ENCODE results near the gene VMP1.
"Not testable (repeated sequence)": the region's sequence is repeated elsewhere in the genome, so short reads cannot be mapped to it uniquely, and the experiment has no call there.

The VMP1 gene

DNA sequence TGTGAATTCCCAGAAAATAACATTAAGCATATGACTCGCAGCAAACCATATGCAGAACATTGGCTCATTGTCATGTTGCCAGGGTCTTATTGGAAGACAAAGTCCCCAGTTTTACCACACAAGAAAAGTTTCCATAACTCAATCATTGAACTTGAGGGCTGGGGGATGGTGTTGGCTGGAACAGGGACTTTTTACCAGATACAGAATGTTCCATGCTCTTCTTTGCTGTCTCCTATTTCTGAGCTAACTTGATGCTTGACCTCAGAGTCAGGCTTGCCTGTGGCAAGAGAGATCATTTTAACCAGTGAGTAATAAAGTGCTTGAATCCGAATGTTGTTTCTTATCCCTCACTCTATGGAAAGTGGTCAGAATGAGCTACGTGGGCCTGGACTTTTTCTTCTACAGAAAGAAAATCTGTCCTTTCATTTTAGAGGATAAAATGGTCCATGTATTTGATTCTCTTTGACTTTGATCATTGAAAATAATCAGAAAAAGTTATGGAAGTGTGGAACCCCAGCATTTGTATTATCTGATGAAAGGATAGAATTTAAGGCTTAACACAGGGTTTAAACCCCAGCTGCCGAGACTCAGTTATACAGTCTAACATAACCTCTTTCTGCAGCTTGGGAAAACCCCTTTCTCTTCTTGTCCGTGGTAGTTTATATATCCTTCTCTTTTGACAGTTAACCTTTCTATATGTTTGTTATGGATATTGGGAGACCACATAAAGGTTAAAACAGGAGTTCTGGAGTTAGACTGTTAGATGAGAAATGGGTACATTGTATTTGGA lies 118.3 kb downstream of the VMP1 start:
- H3K27ac ChIP-seq = peak overlapping the region; percentile 9
- H3K9me3 ChIP-seq = no peaks in the 10 kb centered on the region
- no peaks in the 10 kb centered on the region for H3K27me3 ChIP-seq
- TF ChIP-seq, protein P1, sequence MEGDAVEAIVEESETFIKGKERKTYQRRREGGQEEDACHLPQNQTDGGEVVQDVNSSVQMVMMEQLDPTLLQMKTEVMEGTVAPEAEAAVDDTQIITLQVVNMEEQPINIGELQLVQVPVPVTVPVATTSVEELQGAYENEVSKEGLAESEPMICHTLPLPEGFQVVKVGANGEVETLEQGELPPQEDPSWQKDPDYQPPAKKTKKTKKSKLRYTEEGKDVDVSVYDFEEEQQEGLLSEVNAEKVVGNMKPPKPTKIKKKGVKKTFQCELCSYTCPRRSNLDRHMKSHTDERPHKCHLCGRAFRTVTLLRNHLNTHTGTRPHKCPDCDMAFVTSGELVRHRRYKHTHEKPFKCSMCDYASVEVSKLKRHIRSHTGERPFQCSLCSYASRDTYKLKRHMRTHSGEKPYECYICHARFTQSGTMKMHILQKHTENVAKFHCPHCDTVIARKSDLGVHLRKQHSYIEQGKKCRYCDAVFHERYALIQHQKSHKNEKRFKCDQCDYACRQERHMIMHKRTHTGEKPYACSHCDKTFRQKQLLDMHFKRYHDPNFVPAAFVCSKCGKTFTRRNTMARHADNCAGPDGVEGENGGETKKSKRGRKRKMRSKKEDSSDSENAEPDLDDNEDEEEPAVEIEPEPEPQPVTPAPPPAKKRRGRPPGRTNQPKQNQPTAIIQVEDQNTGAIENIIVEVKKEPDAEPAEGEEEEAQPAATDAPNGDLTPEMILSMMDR (IDR thresholded peaks at IDR 0.05) = no peak
- H3K4me3 ChIP-seq (ENCODE audit: low read depth in 1 of 2, low read length in 1 of 2) = no peak overlapping the region
- peaks cover 12 to 14% of the 10 kb centered on the region in 2 experiments for H3K4me1 ChIP-seq (ENCODE audit: control insufficient read depth in 1 of 2, insufficient read depth in 1 of 2, low read depth in 1 of 2, low read length in 1 of 2)
- peaks cover 82% of the 10 kb centered on the region for H3K36me3 ChIP-seq

DNA sequence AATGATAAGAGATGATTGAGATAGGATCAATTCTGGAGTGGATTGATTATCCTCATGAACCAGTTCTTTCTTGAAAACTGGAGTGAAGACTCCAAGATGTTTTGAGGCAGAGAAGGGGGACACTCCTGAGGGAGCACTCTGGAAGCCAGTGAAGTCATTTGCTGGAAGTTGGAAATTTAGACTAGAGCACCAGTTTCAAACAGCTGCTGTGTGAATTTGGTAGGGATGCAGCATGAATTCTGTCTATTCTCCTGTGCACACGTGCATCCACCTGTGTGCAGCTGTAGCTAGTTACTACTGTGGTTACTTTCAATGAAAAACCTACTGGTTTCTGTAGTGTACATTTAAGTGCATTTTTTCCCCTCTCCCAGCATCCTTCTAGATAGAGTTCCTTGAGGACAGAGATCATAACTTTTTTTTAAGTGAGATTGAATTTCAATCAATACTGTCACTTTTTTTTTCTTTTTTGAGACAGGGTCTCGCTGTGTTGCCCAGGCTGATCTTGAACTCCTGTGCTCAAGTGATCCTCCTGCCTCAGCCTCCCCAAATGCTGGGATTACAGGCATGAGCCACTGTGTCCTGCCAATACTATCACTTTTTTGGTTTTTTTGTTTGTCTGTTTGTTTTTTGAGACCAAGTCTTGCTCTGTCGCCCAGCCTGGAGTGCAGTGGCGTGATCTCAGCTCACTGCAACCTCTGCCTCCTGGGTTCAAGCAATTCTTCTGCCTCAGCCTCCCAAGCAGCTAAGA lies 119.4 kb downstream of the VMP1 start:
- TF ChIP-seq, protein P1 (IDR thresholded peaks at IDR 0.05) = no peak
- no peaks in the 10 kb centered on the region for H3K9me3 ChIP-seq
- H3K27me3 ChIP-seq = no peaks in the 10 kb centered on the region
- H3K36me3 ChIP-seq = peaks cover 77% of the 10 kb centered on the region
- peaks cover 12 to 14% of the 10 kb centered on the region in 2 experiments for H3K4me1 ChIP-seq (ENCODE audit: control insufficient read depth in 1 of 2, insufficient read depth in 1 of 2, low read depth in 1 of 2, low read length in 1 of 2)
- no peak overlapping the region for H3K4me3 ChIP-seq (ENCODE audit: low read depth in 1 of 2, low read length in 1 of 2)
- H3K27ac ChIP-seq = peak overlapping the region; percentile 30

DNA sequence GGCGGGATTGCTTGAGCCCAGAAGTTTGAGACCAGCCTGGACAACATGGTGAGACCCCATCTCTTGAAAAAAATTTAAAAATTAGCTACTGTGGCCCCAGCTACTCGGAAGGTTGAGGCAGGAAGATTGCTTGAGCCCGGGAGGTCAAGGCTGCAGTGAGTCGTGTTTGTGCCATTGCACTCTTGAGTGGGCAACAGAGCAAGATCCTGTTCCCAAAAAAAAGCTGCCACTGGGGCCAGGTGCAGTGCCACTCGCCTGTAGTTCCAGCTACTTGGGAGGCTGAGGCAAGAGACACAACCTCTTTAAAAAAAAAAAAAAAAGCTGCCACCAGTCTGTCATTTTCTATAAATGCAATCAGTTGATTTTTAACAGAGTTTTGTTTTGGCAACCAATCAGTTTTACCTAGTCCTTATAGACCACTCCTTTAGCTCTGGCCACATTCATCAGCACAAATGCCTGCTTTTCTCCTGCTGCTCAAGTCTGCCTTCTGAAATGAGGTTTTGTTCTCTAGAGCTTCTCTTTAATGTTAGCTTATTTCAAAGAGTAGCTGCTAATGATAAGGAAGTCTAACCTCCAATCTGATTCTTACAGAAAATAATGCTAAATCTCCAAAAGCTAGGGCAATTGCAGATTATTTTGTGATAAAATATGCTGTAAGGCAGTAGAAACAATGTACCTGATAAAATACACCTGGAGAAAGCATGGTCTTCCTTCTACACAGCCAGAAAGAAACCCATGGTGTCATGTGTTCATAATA lies 120.4 kb downstream of the VMP1 start:
- Histone ChIP-seq H3K36me3 (peaks cover 70% of the 10 kb centered on the region), H3K27me3 (no peaks in the 10 kb centered on the region), H3K4me3 (ENCODE audit: low read depth in 1 of 2, low read length in 1 of 2) (no peak overlapping the region), H3K27ac (peak overlapping the region; percentile 11), H3K9me3 (no peaks in the 10 kb centered on the region), H3K4me1 (ENCODE audit: control insufficient read depth in 1 of 2, insufficient read depth in 1 of 2, low read depth in 1 of 2, low read length in 1 of 2) (peaks cover 12 to 14% of the 10 kb centered on the region in 2 experiments)
- TF ChIP-seq, protein P1 (IDR thresholded peaks at IDR 0.05) = no peak

DNA sequence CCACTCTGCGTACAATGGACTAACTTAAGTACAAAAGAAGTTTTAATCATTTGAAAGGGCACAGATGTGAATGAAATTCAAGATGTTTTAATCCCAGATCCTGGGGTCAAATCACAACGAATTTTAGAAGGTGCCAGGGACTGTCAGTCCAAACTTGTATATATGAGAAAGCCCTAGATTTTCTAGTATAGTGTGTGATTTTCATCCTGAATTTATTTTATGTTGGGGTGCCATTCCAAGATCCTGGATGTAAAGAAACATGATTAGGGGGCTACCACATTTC lies 121.0 kb downstream of the VMP1 start:
- H3K9me3 ChIP-seq = no peaks in the 10 kb centered on the region
- H3K27ac ChIP-seq = peak overlapping the region; percentile 11
- H3K4me3 ChIP-seq (ENCODE audit: low read depth in 1 of 2, low read length in 1 of 2) = no peak overlapping the region
- H3K36me3 ChIP-seq = peaks cover 66% of the 10 kb centered on the region
- H3K27me3 ChIP-seq = no peaks in the 10 kb centered on the region
- H3K4me1 ChIP-seq (ENCODE audit: control insufficient read depth in 1 of 2, insufficient read depth in 1 of 2, low read depth in 1 of 2, low read length in 1 of 2) = peaks cover 12 to 14% of the 10 kb centered on the region in 2 experiments
- TF ChIP-seq, protein P1 (IDR thresholded peaks at IDR 0.05) = no peak

DNA sequence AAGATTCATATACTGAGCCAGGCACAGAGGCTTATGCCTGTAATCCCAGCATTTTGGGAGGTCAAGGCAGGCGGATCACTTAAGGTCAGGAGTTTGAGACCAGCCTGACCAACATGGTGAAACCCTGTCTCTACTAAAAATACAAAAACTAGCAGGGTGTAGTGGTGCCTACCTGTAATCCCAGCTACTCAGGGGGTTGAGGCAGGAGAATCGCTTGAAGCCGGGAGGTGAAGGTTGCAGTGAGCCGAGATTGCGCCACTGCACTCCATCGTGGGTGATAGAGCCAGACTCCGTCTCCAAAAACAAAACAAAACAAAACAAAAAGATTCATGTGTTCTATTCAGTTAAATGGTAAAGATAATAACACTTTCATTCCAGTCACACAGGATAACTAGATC lies 121.4 kb downstream of the VMP1 start:
- H3K4me3 ChIP-seq (ENCODE audit: low read depth in 1 of 2, low read length in 1 of 2); H3K9me3 ChIP-seq; H3K27me3 ChIP-seq: not testable (repeated sequence)
- H3K4me1 ChIP-seq (ENCODE audit: control insufficient read depth in 1 of 2, insufficient read depth in 1 of 2, low read depth in 1 of 2, low read length in 1 of 2) = peaks cover 12 to 14% of the 10 kb centered on the region in 2 experiments
- H3K27ac ChIP-seq = peak overlapping the region; percentile 11
- H3K36me3 ChIP-seq = peaks cover 66% of the 10 kb centered on the region
